Stimulated activated CD8-positive, alpha-beta memory T cell treated with anti-CD3 and anti-CD28 coated beads, Interleukin-4, amount 100 ng/mL, for 1 hour (primary cell): ENCODE results near the gene CHD9.
"Not testable (repeated sequence)": the region's sequence is repeated elsewhere in the genome, so short reads cannot be mapped to it uniquely, and the experiment has no call there.

Experiments
- DNase-seq, 2 donors: peaks; one replicate each; pipeline ENCODE4 v3.0.0-alpha.2; 2020; ENCODE audit warnings: low read depth in 2 of 2, low spot score in 1 of 2

Gene CHD9

DNA sequence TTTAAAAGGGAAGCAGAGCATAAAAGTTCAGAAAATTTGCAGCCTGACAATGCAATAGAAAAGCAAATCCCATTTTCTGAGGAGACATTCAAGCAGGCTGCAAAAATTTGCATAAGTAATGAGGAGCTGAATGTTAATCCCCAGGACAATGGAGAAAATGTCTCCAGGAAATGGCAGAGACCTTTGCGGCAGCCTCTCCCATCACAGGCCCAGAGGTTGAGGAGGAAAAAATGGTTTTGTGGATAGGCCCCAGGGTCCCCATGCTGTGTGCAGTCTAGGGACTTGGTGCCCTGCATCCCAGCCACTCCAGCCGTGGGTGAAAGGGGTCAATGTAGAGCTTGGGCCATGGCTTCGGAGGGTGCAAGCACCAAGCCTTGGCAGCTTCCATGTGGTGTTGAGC is 19.5 kb downstream of the CHD9 start:
- not testable (repeated sequence) for DNase-seq

DNA sequence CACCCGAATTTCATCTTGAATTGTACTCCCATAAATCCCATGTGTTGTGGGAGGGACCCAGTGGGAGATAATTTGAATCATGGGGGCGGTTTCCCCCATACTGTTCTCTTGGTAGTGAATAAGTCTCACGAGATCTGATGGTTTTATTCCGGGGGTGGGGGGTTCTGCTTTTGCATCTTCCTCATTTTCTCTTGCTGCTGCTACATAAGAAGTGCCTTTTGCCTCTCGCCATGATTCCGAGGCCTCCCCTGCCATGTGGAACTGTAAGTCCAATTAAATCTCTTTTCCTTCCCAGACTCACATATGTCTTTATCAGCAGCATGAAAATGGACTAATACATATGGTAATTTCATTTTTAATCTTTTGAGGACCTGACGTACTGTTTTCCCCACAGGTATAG is 20.7 kb downstream of the CHD9 start:
- not testable (repeated sequence) for DNase-seq

DNA sequence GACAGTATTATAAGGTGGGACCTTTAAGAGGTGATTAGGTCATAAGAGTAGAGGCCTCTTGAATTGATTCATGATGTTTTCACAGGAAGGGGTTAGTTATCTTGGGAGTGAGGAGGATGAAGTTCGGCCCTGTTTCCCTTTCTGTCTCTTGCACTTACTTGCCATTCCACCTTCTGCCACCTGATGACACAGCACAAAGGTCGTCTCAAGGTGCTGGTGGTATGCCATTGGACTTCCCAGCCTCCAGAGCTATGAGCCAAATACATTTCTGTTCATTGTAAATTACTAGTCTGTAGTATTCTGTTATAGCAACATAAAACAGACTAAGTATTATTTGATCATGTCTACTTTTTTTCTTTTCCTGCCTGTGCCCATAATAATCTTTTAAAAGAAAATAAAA is 23.5 kb downstream of the CHD9 start:
- DNase-seq, result no peak

DNA sequence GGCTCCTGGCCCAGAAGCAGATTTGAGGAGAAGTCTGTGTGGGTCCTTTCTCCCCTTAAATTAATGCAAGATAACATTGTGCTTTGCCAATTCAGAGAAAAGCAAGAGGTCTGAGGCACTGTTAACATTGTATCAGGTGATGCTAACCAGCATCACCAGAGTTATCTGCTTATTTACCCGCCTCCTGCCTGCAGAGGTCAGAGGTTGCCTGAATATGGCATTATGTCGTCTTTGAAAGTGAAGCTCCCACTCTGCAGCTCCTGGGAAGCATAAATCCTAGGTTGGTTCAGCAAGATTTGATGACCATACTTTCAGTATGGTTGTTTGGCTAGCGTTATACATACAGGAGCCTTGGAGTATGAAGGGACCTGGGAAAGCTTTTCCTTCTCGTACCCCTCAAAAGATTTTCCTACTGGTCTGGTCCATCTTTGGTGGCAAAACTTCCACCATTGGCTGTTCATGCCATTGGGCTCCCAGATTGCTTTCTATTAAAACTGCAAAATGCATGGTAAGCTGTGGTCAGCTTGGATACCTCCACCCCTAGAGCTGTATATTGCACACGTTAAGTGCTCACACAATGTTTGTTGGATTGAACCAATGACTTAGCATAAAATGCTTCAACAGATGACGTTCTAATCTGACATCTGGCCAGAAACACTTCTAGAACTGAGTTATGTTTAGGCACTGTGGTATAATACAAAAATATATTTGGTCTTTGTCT is 24.1 kb downstream of the CHD9 start:
- DNase-seq, result no peak

DNA sequence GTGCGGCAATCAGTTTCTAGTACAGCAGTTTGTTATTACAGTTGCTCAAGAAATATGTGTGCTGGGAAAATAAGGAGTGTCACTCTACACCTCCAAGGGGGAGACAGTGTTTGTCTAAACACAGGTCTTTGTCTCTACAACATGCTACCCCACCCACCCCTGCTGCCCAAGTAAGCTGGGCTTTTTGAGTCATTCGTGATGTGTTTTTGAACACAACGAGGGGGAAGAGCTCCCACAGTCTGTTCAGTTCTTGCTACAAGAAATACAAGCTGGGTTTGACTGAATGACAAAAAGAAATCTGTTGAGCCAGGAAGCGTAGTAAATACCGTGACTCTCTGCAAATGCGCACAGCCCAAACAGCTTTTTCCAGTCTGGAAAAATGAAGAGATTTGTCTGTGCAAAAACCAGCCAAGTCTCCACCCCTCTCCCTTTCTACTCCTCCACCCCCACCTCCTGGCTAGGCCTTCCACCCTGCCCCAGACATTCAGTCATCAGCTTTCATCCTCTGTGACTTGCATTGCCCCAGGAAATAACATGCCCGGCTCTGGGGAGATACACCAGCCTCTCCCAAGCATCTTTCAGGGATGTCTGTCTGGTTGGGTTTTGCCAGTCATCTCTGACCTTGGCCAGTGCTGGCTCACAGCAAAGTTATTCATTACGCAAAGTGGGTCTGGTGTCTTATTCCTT is 25.7 kb downstream of the CHD9 start:
- no peak for DNase-seq

DNA sequence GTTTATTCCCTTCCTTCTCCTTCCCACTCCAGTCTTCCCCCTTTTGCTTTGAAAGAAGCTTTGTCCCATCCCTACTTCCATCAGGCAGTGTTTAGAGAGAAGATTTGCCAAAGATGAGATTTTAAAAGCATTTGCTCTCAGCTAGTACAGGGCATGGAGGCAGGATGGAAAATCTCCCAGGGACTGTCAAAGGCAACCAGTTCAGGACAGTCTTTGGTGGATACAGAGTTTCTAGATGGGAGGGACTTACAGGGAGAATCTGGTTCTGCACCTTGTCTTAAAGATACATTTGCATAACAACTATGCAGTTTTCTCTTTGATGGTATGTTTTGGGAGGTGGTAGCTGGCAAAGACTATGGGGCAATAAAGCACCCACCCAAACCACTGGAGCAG is 26.2 kb downstream of the CHD9 start:
- DNase-seq, result no peak

DNA sequence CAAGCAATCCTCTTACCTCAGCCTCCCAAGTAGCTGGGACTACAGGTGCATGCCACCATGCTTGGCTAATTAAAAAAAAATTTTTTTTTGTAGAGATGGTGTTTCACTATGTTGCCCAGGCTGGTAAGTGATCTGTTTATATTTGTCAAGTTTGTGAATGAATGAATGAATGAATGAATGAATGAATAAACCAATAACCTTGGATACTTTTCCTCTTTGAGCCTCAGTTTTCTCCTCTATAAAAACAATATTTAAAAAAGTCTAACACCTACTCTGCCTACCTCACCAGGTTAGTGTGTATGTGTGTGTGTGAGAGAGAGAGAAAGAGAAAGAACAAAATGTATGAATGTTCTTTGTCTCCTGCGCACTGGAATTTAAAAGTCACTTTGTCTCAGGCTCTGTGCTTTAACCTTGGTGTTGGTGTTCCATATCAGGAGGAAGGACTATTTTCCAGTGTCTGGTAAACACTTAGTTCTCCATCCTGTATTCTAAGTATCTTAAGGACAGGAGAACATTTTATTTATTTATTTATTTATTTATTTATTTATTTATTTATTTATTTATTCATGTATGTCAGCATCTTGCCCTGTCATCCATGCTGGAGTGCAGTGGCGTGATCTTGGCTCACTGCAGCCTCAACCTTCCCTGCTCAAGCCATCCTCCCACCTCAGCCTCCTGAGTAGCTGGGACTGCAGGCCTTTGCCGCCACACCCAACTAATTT is 27.1 kb downstream of the CHD9 start:
- DNase-seq, result no peak

DNA sequence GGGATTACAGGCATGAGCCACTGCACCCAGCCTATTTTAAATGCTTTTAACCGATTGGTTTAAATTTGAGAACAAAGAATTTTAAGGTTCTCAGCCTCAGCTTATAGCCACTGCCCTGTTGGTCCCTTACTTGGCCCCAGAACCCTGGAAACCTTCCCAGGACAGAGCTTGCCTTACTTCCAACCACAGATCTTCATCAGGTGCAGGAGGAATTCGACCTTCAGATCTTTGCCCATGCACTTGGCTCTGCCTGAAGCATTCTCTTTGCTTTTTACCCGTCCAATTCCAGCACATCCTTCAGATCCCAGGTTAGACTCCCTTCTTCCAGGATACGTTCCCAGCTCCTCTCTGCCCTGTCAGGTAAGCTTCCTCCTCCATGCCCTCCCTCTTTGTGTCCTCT is 27.7 kb downstream of the CHD9 start:
- DNase-seq, result no peak

DNA sequence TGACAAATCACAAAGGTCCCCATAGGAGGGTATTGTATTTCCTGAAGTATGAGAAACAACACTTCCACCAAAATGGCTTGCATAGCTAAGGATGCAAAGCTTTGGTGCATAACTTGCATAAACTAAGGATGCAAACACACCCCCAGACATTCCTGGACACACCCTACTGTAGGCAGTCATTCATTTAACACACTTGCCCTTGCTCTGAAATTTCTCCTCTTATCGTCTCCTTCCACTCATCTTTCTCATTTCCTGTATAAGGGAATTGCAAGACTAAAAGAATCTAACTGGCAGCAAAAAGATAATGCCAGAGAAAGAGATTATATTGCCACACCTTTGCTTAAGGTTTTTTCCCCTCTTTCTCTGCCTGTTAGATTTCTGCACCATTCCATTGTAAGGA is 28.3 kb downstream of the CHD9 start:
- no peak for DNase-seq

DNA sequence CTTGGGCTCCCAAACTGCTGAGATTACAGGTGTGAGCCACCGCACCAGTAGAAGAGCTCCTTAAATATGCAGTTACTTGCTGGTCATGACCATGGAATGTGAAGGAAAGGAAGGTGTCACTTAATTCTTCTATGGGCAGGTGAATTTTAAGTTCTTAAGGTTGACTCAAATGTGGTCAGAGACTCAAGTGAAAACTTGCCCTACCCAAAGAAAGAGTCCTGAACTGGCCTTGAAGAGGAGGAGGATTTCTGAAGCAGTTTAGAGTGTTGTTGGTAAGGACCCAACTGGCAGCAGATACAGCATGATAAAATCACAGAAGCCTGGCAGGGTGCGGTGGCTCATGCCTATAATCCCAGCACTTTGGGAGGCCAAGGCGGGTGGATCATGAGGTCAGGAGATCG is 29.4 kb downstream of the CHD9 start:
- DNase-seq, result no peak

DNA sequence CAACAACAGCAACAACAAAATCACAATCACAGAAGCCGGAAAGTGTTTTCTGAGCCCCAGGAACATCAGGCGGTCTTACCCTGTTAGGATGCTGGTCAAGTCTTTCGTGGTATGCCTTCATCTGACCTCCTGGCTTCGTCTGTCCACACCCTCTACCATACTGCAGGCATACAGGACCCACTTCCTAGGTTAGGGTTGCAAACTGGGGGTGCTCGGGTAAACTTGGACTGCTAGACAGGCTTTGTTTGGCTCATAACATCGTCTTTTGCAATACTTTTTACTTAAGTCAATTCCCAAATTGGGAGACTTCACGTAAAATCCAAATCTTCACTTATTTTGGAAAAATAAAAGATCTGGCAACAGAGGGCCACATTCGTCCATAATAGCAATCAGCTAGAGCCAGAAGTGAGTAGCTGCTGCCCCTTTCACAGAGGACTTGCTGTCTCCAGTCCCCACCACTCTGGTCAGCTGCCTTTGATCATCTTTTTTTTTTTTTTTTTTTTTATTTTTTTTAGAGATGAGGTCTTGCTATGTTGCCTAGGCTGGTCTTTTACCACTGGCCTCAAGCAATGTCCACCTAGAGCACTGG is 30.0 kb downstream of the CHD9 start:
- DNase-seq, result no peak

DNA sequence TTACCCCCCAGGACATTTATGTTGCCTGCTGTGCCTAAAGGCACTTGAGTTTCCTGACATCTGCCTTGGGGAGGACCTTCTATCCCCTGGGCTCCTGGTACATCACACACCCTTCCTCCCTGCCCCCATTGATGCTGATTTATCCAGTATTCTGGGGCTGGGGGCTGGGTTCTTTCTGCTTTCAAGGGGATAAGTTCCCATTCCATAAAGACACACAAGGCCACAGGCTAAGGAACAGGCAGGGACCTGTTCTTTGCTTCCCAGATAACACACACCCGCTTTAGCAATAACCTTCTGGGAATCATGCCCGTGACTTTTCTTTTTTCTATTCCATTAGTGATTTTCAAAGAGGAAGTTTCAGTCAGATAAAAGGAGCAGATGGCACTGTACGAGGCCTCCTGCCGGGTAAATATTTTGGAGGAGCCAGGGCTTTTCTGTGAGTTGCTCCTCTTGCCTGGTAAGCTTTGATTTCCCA is 30.6 kb downstream of the CHD9 start:
- no peak for DNase-seq

DNA sequence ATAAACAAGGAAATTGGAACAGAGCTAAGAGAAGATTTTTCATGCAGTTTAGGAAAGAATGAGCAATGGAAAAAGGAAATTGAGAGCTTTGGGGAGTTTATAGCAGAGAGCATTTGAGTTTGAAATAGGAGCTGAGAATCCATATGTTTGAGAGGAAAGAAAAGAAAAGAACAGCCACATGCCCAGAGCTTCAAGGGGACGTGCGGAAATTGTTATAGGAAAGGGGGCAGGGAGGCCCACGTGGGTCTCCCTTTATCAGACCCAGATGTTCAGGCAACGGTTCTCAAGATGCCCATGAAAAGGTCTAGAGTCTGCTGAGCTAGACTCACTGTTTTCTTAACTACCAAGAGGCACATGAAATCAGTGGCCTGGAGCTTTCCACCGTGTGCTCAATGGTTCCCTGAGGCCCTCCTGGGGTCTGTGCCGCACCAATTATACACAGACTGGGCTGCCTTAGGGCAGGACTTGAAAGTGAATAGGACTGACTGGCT is 31.2 kb downstream of the CHD9 start:
- no peak for DNase-seq

DNA sequence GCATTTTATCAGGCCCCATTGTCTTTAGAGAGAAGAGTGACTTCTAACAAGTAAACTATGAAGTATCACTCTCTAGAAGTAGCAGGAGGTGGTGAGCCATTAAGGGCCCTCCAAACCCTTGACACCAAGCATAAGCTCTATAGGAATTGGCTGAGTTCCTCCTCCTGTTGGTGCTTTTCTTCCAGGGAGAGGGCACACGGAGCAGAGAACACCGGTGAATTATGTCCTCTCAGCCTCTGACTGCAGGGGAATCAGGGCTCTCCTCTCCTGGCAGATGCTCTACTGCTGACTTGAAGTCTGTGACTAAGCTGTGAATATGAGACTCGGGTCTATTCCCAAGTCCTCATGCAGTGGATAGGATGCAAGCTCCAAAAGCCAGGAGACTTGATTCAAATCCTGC is 32.3 kb downstream of the CHD9 start:
- DNase-seq, result no peak

DNA sequence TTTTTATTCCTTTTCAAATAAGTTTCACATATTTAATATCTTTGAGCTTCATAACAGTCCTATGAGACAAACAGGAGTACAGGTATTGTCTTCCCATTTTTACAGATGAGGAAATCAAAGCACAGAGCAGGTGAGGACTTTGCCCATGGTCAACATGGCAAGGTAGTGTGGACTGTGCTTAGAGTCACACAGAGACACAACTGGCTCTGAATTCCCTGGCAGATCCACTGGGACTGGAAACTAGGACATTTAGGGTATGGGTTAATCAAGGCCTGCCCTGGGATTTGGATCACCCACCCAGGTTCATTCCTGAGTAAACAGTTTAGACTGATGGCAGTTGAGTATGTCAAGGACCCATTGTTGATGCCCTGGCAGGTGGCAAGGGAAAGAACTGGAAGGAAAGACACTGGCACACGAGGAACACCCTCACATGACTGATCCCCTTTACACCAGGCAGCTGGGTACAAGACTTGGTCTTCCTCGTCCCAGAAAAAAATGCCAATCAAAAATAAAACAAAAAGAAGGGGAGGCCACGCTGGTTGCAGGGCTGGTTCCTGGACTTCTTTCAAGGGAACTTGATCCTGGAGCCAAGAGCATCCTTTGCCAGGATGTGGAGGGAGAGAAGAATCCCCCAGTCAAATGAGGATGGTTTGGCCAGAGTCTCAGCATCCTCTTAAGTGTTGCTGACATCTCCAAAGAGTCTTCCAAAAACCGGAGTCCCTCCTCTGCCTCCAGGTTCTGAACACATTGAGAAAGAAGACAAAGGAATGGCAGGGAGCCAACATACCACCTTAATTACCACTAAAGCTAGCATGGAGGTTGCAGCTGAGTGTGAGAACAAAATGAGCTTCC is 34.9 kb downstream of the CHD9 start:
- DNase-seq, result no peak

DNA sequence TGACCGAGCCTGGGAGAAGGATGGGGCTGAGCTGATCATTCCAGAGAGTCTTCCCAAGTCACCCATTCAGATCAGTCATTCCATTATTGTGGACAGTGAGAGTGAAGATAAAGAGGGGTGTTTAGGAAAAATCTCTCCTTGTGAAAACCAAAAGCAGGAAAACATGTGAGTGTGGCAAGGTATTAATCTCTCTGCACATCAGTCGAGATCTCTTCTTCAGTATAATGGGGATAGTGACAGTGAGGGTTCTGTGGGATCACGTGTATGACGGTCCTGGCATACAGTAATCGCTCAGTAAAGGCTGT is 35.4 kb downstream of the CHD9 start:
- no peak for DNase-seq

DNA sequence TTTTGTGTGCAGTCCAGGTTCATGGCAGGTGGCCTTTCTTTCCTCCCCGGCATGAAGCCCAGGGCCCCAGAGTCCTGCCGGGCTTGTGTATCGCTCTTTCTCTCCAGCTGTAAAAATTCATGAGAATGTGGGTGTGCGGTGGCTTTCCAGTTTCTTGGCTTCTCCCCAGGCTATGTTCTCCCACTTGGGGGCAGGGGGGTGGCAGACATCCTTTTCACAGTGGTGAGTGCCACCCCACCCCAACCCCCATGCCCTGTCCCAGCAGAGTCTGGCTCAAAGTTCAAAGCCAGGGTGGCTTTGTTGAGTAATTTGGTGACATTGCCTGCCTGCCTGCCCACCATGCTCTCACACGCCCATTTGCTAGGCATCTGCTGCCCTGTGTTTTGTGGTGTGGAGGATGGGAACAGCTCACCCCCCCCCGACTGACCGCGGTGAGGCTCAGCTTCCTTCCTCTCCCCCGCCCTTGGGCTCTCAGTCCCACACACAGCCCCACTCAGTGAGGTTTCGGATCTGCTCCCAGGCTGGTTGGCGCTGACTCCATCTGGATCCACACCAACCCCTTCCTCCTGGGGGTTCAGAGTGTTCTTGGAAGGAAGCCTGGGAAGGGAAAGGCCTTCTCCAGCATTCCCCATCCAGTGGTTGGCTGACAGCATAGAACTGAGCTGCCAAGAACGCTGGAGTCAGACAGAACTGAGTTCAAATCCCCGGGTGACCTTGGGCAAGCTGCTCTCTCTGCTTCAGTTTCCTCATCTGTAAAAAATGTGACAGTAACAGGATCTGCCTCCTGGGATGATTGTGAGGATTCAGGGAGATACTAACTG is 36.0 kb downstream of the CHD9 start:
- no peak for DNase-seq

DNA sequence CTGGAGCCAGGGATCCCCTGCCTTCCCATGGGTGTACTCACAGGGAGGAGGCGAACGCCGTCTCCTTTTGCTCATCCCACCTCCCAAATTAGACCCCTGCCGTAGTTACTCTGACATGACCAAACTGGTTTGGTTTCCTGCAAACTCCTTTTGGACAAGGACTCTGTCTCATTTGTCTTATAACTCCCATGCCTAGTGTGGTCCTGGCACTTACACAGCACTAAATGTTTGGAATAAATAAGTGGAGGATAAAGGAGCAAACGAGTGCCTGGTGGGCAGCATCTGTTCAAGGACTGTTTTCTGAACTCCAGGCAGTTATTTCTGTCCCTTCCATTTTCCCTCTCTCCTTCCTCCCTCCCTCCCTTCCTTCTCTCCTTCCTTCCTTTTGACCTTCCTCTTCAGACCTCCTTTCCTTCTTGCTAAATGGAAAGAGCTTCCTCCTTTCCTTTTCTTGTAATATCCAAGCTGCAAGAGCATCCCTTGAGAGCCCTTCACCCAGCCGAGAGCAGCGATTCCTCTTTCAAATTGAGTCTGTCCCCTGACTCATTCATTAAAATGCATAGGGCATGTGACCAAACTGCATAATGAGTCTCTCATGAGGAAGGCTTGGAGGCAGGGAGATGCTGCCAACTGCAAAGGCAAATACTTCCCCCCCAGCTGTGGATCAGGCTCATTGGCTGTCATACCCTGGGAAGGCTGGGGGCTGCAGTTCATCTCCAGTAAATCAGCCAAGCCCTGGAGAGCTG is 36.8 kb downstream of the CHD9 start:
- DNase-seq, result no peak

DNA sequence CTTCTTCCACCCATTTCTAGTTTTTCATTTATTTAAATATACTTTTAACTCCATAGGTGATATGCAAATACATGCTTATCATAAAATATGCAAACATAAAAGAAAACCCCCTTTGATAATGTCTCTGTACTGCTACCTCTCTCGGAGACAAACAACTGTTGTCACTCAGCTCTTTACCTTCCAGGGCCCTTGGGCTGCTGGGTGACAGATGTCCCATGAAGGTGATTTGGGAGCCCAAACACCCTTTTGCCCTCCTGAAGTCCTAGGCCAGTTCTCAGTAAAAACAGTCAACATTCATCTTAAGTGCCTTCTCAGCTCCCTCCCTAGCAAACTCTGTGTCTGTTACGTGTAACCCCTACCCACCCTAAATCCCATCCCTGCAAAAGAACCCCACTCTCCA is 37.5 kb downstream of the CHD9 start:
- DNase-seq, result no peak
